Activated B cell treated with CpG ODN at 0.5 μM for 24 hours (primary cell): ENCODE measurements around the gene PEAK3. TPM values are rescaled to one million over a fixed set of nuclear protein-coding genes. Genes with fewer than 3 reads are reported as not detected.

Experiments
- ATAC-seq: fragments of 200-7000 bp; cut with Tn5 transposase; one replicate; pipeline ENCODE4 v1.10.0; 2021; ENCODE audit warnings: low read depth, mild to moderate bottlenecking, moderate library complexity
- CTCF ChIA-PET: fragments of 350-600 bp; sonication (Branson Sonifier 250); formaldehyde crosslinking; loops from one replicate; lab custom pipeline; 2021; ENCODE audit warnings: antibody characterized with exemption; lab: Charles Lee
- POLR2A ChIA-PET: fragments of 350-600 bp; sonication (Branson Sonifier 250); formaldehyde crosslinking; loops from one replicate; lab custom pipeline; 2021; ENCODE audit warnings: antibody characterized with exemption; lab: Charles Lee
- DNase-seq: peaks from one replicate; pipeline ENCODE4 v3.0.0; 2022
- H3K27ac Mint-ChIP-seq: one replicate; pipeline ENCODE4 v1.8.0; 2020; ENCODE audit warnings: mixed read lengths
- H3K27me3 Mint-ChIP-seq: one replicate; pipeline ENCODE4 v1.8.0; 2021; ENCODE audit warnings: mixed read lengths
- H3K36me3 Mint-ChIP-seq: one replicate; pipeline ENCODE4 v1.8.0; 2021; ENCODE audit warnings: low read depth, mixed read lengths
- H3K4me1 Mint-ChIP-seq: one replicate; pipeline ENCODE4 v1.8.0; 2021; ENCODE audit warnings: mixed read lengths
- H3K4me3 Mint-ChIP-seq: one replicate; pipeline ENCODE4 v1.8.0; 2020; ENCODE audit warnings: mild to moderate bottlenecking, mixed read lengths
- H3K9me3 Mint-ChIP-seq: one replicate; pipeline ENCODE4 v1.8.0; 2020; ENCODE audit warnings: mixed read lengths
- CTCF ChIP-seq: fragments of 200-600 bp; IDR thresholded peaks from one replicate; pipeline ENCODE4 v1.8.0; 2022; ENCODE audit warnings: antibody characterized with exemption, mild to moderate bottlenecking
- intact Hi-C: fragments of 100-400 bp; cut with micrococcal nuclease; formaldehyde crosslinking; loops from one replicate; pipeline ENCODE4 v1.15.1; 2024
- total RNA-seq: library from RNA; stranded (reverse); gene quantifications from 2 replicates; pipeline ENCODE4 v1.2.3, GENCODE V29; 2022

Gene PEAK3
- total RNA-seq, 1 donor from 2014 or later, result 0.09 TPM

- ATAC-seq, result no peak
- Mint-ChIP-seq H3K4me3 (peak overlapping the region; percentile 92), H3K27ac (peak overlapping the region; percentile 89), H3K4me1 (peaks cover 52% of the 10 kb centered on the region), H3K9me3 (no peaks in the 10 kb centered on the region), H3K27me3 (no peaks in the 10 kb centered on the region), H3K36me3 (peaks cover 41% of the 10 kb centered on the region)
- ChIA-PET POLR2A (interaction anchor here (0.5 to 7.8 kb wide), 23 partner anchors 8 to 339 kb away, joined by 3 to 131 read pairs (median 5); partner anchors contain the start of genes AMH, JSRP1, LSM7 and PEAK3), CTCF (interaction anchor here (0.8 to 4.0 kb wide), 4 partner anchors 17 to 121 kb away, joined by 4 to 17 read pairs (median 10); no protein-coding TSS in a partner anchor)
- no peak for DNase-seq
- intact Hi-C loops, result loop anchor here (2.0 to 5.0 kb wide), 2 partner anchors 53 to 206 kb away; partner anchors contain the start of gene GADD45B
- TF ChIP-seq CTCF, result no peak
Observed at GRCh38 chr19:2271234-2272103, 10.5 kb downstream of the PEAK3 start.

- no peaks in the 10 kb centered on the region for H3K27me3 Mint-ChIP-seq
- intact Hi-C loops, result loop anchor here (5.0 kb wide), 1 partner anchor 207 kb away; the partner anchor contains the start of gene GADD45B
- ChIA-PET POLR2A (interaction anchor here (0.5 to 7.8 kb wide), 22 partner anchors 10 to 367 kb away, joined by 3 to 131 read pairs (median 8); partner anchors contain the start of genes AMH, AP3D1, JSRP1 and LSM7), CTCF (interaction anchor here (1.0 to 4.0 kb wide), 2 partner anchors 19 to 45 kb away, joined by 3 to 17 read pairs; no protein-coding TSS in a partner anchor)
- peak overlapping the region; percentile 92 for H3K4me3 Mint-ChIP-seq
- H3K4me1 Mint-ChIP-seq, result peaks cover 60% of the 10 kb centered on the region
- ATAC-seq, result peak; percentile 40
- peaks cover 39% of the 10 kb centered on the region for H3K36me3 Mint-ChIP-seq
- peak; percentile 70 for DNase-seq
- no peak for TF ChIP-seq CTCF
- H3K27ac Mint-ChIP-seq, result peak overlapping the region; percentile 91
- no peaks in the 10 kb centered on the region for H3K9me3 Mint-ChIP-seq
Observed at GRCh38 chr19:2270423-2271233, 11.3 kb downstream of the PEAK3 start.

GRCh38 chr19:2270157-2270422 lies 11.9 kb downstream of the PEAK3 start:
- POLR2A ChIA-PET, result interaction anchor here (0.6 to 7.8 kb wide), 26 partner anchors 10 to 861 kb away, joined by 4 to 131 read pairs (median 7); partner anchors contain the start of genes AMH, AP3D1, DOT1L and GADD45B
- ATAC-seq (no peak), DNase-seq (no peak)
- peaks cover 37% of the 10 kb centered on the region for H3K36me3 Mint-ChIP-seq
- CTCF ChIA-PET, result interaction anchor here (1.0 kb wide), 1 partner anchor 46 kb away, joined by 3 read pairs; no protein-coding TSS in a partner anchor
- no peak for TF ChIP-seq CTCF
- H3K9me3 Mint-ChIP-seq, result no peaks in the 10 kb centered on the region
- H3K4me3 Mint-ChIP-seq, result peak overlapping the region; percentile 92
- H3K27me3 Mint-ChIP-seq, result no peaks in the 10 kb centered on the region
- H3K4me1 Mint-ChIP-seq, result peaks cover 59% of the 10 kb centered on the region
- intact Hi-C loops, result loop anchor here (5.0 kb wide), 1 partner anchor 207 kb away; the partner anchor contains the start of gene GADD45B
- peak overlapping the region; percentile 91 for H3K27ac Mint-ChIP-seq

GRCh38 chr19:2269244-2270156 lies 12.5 kb downstream of the PEAK3 start:
- Mint-ChIP-seq H3K27me3 (no peaks in the 10 kb centered on the region), H3K36me3 (peaks cover 34% of the 10 kb centered on the region), H3K9me3 (no peaks in the 10 kb centered on the region), H3K4me3 (peak overlapping the region; percentile 92), H3K4me1 (peaks cover 60% of the 10 kb centered on the region), H3K27ac (peak overlapping the region; percentile 91)
- DNase-seq, result peak; percentile 100
- peak; percentile 67 for ATAC-seq
- ChIA-PET POLR2A (interaction anchor here (0.6 to 7.8 kb wide), 26 partner anchors 9 to 861 kb away, joined by 4 to 131 read pairs (median 7); partner anchors contain the start of genes AMH, AP3D1, DOT1L and GADD45B), CTCF (interaction anchor here (0.5 to 1.0 kb wide), 2 partner anchors 46 to 124 kb away, joined by 3 read pairs; no protein-coding TSS in a partner anchor)
- intact Hi-C loops, result loop anchor here (1.0 to 5.0 kb wide), 4 partner anchors 11 to 406 kb away; partner anchors contain the start of genes GADD45B, KLF16, PLEKHJ1 and SF3A2
- TF ChIP-seq CTCF, result no peak
